ENCODE data around the gene PCDH1. TPM values are rescaled to one million over a fixed set of nuclear protein-coding genes. Genes with fewer than 3 reads are reported as not detected.
A peak's percentile ranks its signal among the peaks of the same experiment; 100 is the strongest.

Gene PCDH1
- total RNA-seq, 2 donors from 2014 or later = 0.56 TPM; not detected in 1

GRCh38 chr5:141850786-141851185, 27.4 kb downstream of the PCDH1 start:
- peak overlapping the region in 1 of 2 donors; percentile 39 for H3K27ac Mint-ChIP-seq
- no peaks in the 10 kb centered on the region for H3K36me3 Mint-ChIP-seq
- H3K9me3 Mint-ChIP-seq = no peaks in the 10 kb centered on the region
- no peak for DNase-seq (ENCODE audit: low spot score in 2 of 2)
- no peak for ATAC-seq

DNA sequence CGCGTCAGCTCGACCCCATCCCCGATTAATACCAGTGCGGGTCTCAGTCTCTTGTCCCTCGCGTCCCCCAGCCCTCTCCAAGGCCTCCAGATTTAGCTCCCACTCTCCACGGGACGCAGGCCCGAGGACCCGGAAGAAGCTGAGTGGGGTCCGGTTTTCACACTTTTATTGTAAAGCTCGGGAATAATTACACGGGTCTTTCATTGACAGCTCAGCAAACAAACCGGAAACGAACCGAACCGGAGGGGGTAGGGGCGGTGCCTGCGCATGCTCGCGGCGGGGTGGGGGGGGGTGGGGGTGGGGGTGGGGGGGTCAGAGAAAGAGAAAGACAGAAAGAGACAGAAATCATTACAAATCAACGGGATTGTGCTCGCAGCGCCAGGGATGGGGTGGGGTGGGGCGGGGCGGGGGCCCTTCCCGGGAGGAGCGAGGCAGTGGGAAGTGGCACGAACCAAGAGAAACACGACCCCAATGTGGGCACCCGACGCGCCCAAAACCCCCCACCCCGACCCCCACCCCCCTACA, 27.9 kb downstream of the PCDH1 start:
- H3K9me3 Mint-ChIP-seq = no peaks in the 10 kb centered on the region
- peak overlapping the region in 1 of 2 donors; percentile 83 for H3K27ac Mint-ChIP-seq
- no peaks in the 10 kb centered on the region for H3K36me3 Mint-ChIP-seq
- ATAC-seq (peak; percentile 1 to 6), DNase-seq (ENCODE audit: low spot score in 2 of 2) (peak in 1 of 2 donors; percentile 15)

DNA sequence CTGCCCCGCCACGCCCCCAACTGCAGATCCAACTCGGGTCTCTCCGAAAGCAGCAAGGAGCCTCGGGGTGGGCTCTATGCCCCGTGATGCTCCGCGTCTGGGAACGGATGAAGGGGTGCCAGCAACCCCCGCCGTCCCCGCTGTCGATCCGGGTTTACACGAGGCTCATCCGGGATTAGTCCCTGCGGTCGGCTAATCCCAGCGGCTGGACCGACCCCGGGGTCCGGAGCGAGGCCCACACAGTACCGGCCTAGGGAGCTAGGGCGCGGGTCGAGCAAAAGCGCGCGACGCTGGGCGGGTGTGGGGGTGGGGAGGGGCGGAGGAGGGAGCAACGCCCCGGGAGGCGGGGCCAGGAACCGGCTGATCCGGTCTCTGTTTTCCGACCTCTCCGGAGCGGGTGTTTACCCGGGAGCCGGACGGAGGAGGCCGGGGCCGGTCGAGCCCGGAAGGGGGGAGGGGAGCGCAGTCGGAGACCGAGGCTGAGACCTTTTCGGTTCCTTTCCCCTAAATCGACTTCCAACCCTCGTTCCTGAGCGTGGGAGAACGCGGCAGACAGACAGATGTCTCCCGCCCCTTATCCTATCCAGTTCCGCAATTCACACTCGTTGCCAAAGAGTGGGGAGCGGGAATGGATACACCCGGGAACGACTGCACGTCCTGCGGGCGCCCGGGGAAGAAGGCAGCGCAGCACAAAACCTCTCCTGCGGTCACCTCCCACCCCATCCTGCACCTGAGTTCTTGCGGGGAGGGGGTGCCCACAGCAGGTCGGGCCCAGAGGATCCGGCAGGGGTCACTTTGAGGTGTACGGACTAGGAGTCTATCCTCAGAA, 28.6 kb downstream of the PCDH1 start:
- Mint-ChIP-seq H3K27ac (peak overlapping the region; percentile 82 to 83), H3K36me3 (no peaks in the 10 kb centered on the region), H3K9me3 (no peaks in the 10 kb centered on the region)
- DNase-seq (ENCODE audit: low spot score in 2 of 2) (peak; percentile 64 to 80), ATAC-seq (peak; percentile 80 to 82)

GRCh38 chr5:141848744-141849414, 29.3 kb downstream of the PCDH1 start:
- peak in 1 of 2 donors; percentile 57 for ATAC-seq
- peak in 1 of 2 donors; percentile 42 for DNase-seq (ENCODE audit: low spot score in 2 of 2)
- H3K36me3 Mint-ChIP-seq = no peaks in the 10 kb centered on the region

GRCh38 chr5:141846031-141846430, 32.2 kb downstream of the PCDH1 start:
- DNase-seq (ENCODE audit: low spot score in 2 of 2) (no peak), ATAC-seq (no peak)
- Mint-ChIP-seq H3K36me3 (no peaks in the 10 kb centered on the region), H3K27ac (peak overlapping the region; percentile 6 to 63), H3K9me3 (no peaks in the 10 kb centered on the region)

More at GRCh38 chr5:141848744-141849414, 29.3 kb downstream of the PCDH1 start:
- Mint-ChIP-seq H3K9me3 (no peaks in the 10 kb centered on the region), H3K27ac (peak overlapping the region; percentile 82 to 83)

DNA sequence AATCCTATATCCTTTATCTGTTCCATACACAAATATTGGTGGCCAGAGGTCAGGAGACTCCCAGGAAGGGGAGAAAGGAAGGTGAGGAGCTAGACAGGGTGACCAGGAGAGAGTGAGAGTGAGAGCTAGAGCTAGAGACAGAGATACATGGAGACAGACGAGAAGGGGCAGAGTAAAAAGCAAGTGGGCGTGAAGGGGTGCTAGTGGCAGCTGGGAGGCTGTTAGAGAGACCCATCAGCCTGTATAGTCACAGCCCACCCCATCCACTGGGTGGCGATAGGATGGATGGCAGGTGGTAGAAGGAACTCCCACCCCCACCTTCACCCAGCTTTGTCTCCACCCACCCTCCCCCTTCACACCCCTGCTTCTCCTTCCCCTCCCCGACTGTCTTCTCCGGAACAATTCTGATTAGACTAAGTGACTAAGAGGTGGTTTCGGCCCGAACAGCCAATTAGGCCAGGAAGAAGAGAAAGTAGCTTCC, 32.8 kb downstream of the PCDH1 start:
- ATAC-seq (peak in 1 of 2 donors; percentile 16), DNase-seq (ENCODE audit: low spot score in 2 of 2) (no peak)
- peak overlapping the region in 1 of 2 donors; percentile 46 for H3K27ac Mint-ChIP-seq
- no peaks in the 10 kb centered on the region for H3K9me3 Mint-ChIP-seq
- H3K36me3 Mint-ChIP-seq = no peaks in the 10 kb centered on the region

- Mint-ChIP-seq H3K36me3 (no peaks in the 10 kb centered on the region), H3K9me3 (no peaks in the 10 kb centered on the region), H3K27ac (peak overlapping the region in 1 of 2 donors; percentile 46)
- ATAC-seq (no peak), DNase-seq (ENCODE audit: low spot score in 2 of 2) (no peak)
These were observed 33.7 kb downstream of the PCDH1 start for GRCh38 chr5:141844414-141845097.

DNA sequence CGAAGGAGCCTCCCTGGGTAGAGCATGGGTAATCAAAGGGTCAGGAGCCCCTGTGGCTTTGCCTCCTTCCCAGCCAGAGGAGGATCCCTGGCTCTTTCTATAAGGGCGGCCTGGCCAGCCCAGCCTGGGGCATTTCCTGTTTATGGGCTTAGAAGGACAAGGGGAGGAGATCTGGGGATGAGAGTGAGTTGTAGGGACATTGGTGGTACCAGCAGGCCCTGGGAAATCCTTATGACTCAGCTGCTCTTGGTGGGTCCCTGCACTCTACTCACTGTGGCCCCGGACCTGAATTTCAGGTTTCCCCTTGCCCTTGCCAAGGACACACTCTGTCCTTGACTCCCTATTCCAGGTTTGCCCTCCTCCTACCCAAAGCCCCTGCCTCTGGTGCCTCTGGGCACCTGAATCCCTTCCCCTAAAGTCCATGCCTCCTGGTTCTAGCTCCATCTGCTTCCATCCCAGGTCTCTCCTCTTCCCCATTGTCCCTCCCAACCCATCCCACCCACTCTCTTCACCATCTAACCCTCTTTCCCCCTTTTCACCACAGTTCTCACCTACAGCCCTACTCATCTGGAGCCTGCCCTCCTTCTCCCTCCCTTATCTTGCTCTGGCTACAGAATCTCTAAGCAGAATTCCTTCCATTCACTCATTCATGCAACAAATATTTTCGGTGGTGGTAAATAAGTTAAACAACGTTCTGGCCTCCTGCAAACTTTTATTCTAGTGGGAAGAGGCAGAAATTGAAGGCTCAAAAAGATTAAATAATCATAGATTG, 34.9 kb downstream of the PCDH1 start:
- no peak for DNase-seq (ENCODE audit: low spot score in 2 of 2)
- Mint-ChIP-seq H3K27ac (no peak overlapping the region), H3K9me3 (no peaks in the 10 kb centered on the region), H3K36me3 (no peaks in the 10 kb centered on the region)
- ATAC-seq = no peak

GRCh38 chr5:141841378-141842180, 36.6 kb downstream of the PCDH1 start:
- Mint-ChIP-seq H3K9me3 (no peaks in the 10 kb centered on the region), H3K27ac (no peak overlapping the region), H3K36me3 (no peaks in the 10 kb centered on the region)
- DNase-seq (ENCODE audit: low spot score in 2 of 2) (no peak), ATAC-seq (no peak)

DNA sequence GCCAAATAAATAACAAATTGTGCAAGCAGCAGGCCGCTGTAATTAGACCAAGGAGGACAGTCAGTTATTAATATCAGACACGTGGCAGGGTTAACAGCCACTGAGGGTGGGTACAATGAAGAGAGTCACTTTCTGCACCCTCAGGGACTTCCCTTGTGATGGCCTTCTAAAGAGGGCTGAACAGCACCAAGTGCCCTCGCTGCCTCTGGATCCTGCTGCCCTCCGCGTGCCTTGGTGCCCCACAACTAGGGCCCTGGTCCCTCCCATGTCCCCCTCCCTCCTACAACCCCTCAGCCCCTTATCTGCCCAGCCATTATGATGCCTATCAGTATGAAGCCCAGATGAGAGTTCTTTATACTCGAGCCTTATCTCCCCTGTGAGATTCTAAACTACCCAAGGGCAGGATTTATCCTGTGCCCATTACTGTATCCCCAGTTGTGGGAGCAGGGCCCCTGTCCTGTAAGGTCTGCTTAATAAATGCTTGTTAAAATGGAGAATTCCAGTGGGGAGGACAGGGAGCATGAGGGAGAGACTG, 37.3 kb downstream of the PCDH1 start:
- no peak for DNase-seq (ENCODE audit: low spot score in 2 of 2)
- H3K27ac Mint-ChIP-seq = no peak overlapping the region
- ATAC-seq = no peak
- H3K36me3 Mint-ChIP-seq = no peaks in the 10 kb centered on the region
- H3K9me3 Mint-ChIP-seq = no peaks in the 10 kb centered on the region

DNA sequence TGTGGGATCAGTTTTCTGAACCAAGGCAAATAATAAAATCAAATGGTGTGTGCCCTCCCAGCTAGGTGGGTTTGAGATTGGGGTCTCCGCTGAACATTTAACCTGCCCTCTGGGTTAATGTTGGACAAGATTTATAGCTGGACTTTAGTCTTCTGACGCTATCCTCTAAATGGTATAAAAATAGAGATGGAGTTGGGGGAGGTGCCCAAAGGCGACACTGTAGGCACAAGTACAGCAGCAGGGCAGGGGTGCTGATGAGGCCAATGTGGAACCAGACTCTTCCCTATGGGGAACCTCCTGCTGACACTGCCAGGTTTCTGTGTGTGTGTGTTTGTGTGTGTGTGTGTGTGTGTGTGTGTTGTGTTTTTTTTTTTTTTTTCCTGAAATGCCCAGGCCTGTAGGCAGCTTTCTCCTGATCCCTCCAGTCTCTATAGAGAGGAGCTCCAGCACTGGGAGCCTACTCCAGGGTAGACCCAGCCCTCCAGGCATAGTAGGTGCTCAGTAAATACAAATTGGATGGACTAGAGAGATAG, 37.9 kb downstream of the PCDH1 start:
- ATAC-seq = no peak
- Mint-ChIP-seq H3K9me3 (no peaks in the 10 kb centered on the region), H3K27ac (no peak overlapping the region), H3K36me3 (no peaks in the 10 kb centered on the region)
- no peak for DNase-seq (ENCODE audit: low spot score in 2 of 2)

- peak overlapping the region in 1 of 2 donors; percentile 79 for H3K27ac Mint-ChIP-seq
These were observed 39.1 kb downstream of the PCDH1 start for GRCh38 chr5:141839015-141839513.

DNA sequence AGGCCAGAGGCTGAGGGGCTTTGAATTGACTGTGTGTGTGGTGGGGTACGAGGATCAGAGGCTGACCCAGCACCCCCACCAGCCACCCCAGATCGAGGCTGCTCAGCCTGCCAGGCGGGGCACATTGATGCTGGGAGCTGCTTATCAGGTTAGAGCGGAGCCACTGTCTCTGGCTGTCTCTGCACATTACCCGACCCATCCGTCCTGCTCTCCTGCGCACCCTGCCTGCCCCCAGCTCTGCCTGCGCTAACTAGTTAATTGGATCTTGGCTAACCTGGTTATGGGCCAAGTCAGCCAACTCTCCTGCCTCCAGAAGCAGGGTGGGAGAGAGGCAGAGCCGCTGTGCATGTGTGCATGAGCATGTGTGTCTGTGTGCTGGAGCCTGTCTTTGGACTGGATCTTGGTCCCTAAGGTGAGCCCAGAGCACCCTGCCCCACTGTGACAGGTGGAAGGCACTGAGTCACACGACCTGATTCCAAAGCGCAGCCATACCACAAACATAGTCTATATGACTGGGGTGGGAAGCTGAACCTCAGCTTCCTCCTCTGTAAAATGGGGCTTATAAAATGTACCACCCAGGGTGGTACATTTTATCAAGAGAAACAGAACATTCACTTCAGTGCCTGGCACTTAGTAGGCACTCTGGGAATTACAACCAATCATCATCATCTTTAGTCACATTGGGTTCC, 39.7 kb downstream of the PCDH1 start:
- peak in 1 of 2 donors; percentile 51 for ATAC-seq
- Mint-ChIP-seq H3K36me3 (no peaks in the 10 kb centered on the region), H3K9me3 (no peaks in the 10 kb centered on the region), H3K27ac (no peak overlapping the region)
- DNase-seq (ENCODE audit: low spot score in 2 of 2) = no peak

More at GRCh38 chr5:141839015-141839513, 39.1 kb downstream of the PCDH1 start:
- no peak for DNase-seq (ENCODE audit: low spot score in 2 of 2)
- Mint-ChIP-seq H3K36me3 (no peaks in the 10 kb centered on the region), H3K9me3 (no peaks in the 10 kb centered on the region)
- peak in 1 of 2 donors; percentile 76 for ATAC-seq

- H3K36me3 Mint-ChIP-seq = no peaks in the 10 kb centered on the region
- no peak for ATAC-seq
- no peaks in the 10 kb centered on the region for H3K9me3 Mint-ChIP-seq
- no peak for DNase-seq (ENCODE audit: low spot score in 2 of 2)
- peak overlapping the region in 1 of 2 donors; percentile 91 for H3K27ac Mint-ChIP-seq
These were observed 42.1 kb downstream of the PCDH1 start for GRCh38 chr5:141835928-141836670.
